Fibroblast of lung (primary cell): ENCODE measurements around the gene ANP32B.

ENCODE experiments used
- CTCF ChIP-seq, 2 donors: IDR thresholded peaks in 1 of 2; conservative IDR thresholded peaks in 1 of 2; 1 replicate in 1 of 2; 2 replicates in 1 of 2; pipeline ENCODE4 v1.5.1; 2011 to 2012; ENCODE audit warnings: low read length in 2 of 2, control low read depth in 1 of 2, inconsistent platforms in 1 of 2, low read depth in 1 of 2, mild to moderate bottlenecking in 1 of 2
- EZH2 ChIP-seq: IDR thresholded peaks from 2 replicates; pipeline ENCODE4 v1.5.1; 2012; ENCODE audit warnings: low read length, control low read depth, mild to moderate bottlenecking; ENCODE audit errors: missing control alignments

- TF ChIP-seq CTCF (conservative IDR thresholded peaks at IDR 0.05 in 1 of 2, IDR thresholded peaks at IDR 0.05 in 1 of 2; ENCODE audit: low read depth in 1 of 2, low read length in 2 of 2), result no peak
- TF ChIP-seq EZH2, result no peak
These were observed 48.0 kb downstream of the ANP32B start for GRCh38 chr9:98031169-98031568.
